ENCODE results near the gene KCNJ1. TPM values are rescaled to one million over a fixed set of nuclear protein-coding genes. Genes with fewer than 3 reads are reported as not detected.

Gene KCNJ1
- polyA plus RNA-seq, 2 donors, result 0.07 to 0.10 TPM

GRCh38 chr11:128813729-128814128, 53.4 kb downstream of the KCNJ1 start:
- Histone ChIP-seq H3K27ac (ENCODE audit: low read depth in 2 of 2, low read length in 1 of 2) (no peak overlapping the region), H3K9me3 (ENCODE audit: control insufficient read depth in 2 of 2, insufficient read depth in 1 of 2, low read depth in 1 of 2, low read length in 1 of 2) (no peaks in the 10 kb centered on the region), H3K27me3 (ENCODE audit: control insufficient read depth in 1 of 2, insufficient read depth in 2 of 2, low read length in 2 of 2) (no peaks in the 10 kb centered on the region), H3K36me3 (ENCODE audit: control insufficient read depth in 2 of 2, insufficient read depth in 2 of 2, low read length in 1 of 2) (no peaks in the 10 kb centered on the region), H3K4me1 (ENCODE audit: control insufficient read depth in 2 of 2, insufficient read depth in 2 of 2, low read length in 1 of 2) (no peaks in the 10 kb centered on the region), H3K4me3 (ENCODE audit: low read depth in 1 of 2, low read length in 2 of 2) (no peak overlapping the region)
- 85 to 90% methylated on average over 4 of the region's 4 CpGs for WGBS, 2 donors

GRCh38 chr11:128810784-128811514, 56.1 kb downstream of the KCNJ1 start:
- H3K27ac ChIP-seq (ENCODE audit: low read depth in 2 of 2, low read length in 1 of 2), result no peak overlapping the region
- no peaks in the 10 kb centered on the region for H3K9me3 ChIP-seq (ENCODE audit: control insufficient read depth in 2 of 2, insufficient read depth in 1 of 2, low read depth in 1 of 2, low read length in 1 of 2)
- H3K27me3 ChIP-seq (ENCODE audit: control insufficient read depth in 1 of 2, insufficient read depth in 2 of 2, low read length in 2 of 2), result no peaks in the 10 kb centered on the region
- H3K36me3 ChIP-seq (ENCODE audit: control insufficient read depth in 2 of 2, insufficient read depth in 2 of 2, low read length in 1 of 2), result no peaks in the 10 kb centered on the region
- WGBS, 2 donors, result 74 to 80% methylated on average over 8 of the region's 8 CpGs
- H3K4me3 ChIP-seq (ENCODE audit: low read depth in 1 of 2, low read length in 2 of 2), result no peak overlapping the region
- no peaks in the 10 kb centered on the region for H3K4me1 ChIP-seq (ENCODE audit: control insufficient read depth in 2 of 2, insufficient read depth in 2 of 2, low read length in 1 of 2)

- Histone ChIP-seq H3K36me3 (ENCODE audit: control insufficient read depth in 2 of 2, insufficient read depth in 2 of 2, low read length in 1 of 2) (no peaks in the 10 kb centered on the region), H3K27me3 (ENCODE audit: control insufficient read depth in 1 of 2, insufficient read depth in 2 of 2, low read length in 2 of 2) (no peaks in the 10 kb centered on the region), H3K4me3 (ENCODE audit: low read depth in 1 of 2, low read length in 2 of 2) (no peak overlapping the region), H3K27ac (ENCODE audit: low read depth in 2 of 2, low read length in 1 of 2) (no peak overlapping the region), H3K4me1 (ENCODE audit: control insufficient read depth in 2 of 2, insufficient read depth in 2 of 2, low read length in 1 of 2) (no peaks in the 10 kb centered on the region), H3K9me3 (ENCODE audit: control insufficient read depth in 2 of 2, insufficient read depth in 1 of 2, low read depth in 1 of 2, low read length in 1 of 2) (no peaks in the 10 kb centered on the region)
- WGBS, 2 donors, result 52 to 60% methylated on average over 6 of the region's 6 CpGs
Measured at GRCh38 chr11:128809128-128809527, 58.0 kb downstream of the KCNJ1 start.

- Histone ChIP-seq H3K27ac (ENCODE audit: low read depth in 2 of 2, low read length in 1 of 2) (no peak overlapping the region), H3K9me3 (ENCODE audit: control insufficient read depth in 2 of 2, insufficient read depth in 1 of 2, low read depth in 1 of 2, low read length in 1 of 2) (no peaks in the 10 kb centered on the region), H3K4me1 (ENCODE audit: control insufficient read depth in 2 of 2, insufficient read depth in 2 of 2, low read length in 1 of 2) (no peaks in the 10 kb centered on the region)
Measured at GRCh38 chr11:128807909-128808308, 59.2 kb downstream of the KCNJ1 start.

GRCh38 chr11:128806506-128807261, 60.4 kb downstream of the KCNJ1 start:
- H3K36me3 ChIP-seq (ENCODE audit: control insufficient read depth in 2 of 2, insufficient read depth in 2 of 2, low read length in 1 of 2), result no peaks in the 10 kb centered on the region
- WGBS, 2 donors, result 80 to 83% methylated on average over 8 of the region's 8 CpGs

More at GRCh38 chr11:128807909-128808308, 59.2 kb downstream of the KCNJ1 start:
- Histone ChIP-seq H3K27me3 (ENCODE audit: control insufficient read depth in 1 of 2, insufficient read depth in 2 of 2, low read length in 2 of 2) (no peaks in the 10 kb centered on the region), H3K4me3 (ENCODE audit: low read depth in 1 of 2, low read length in 2 of 2) (no peak overlapping the region), H3K36me3 (ENCODE audit: control insufficient read depth in 2 of 2, insufficient read depth in 2 of 2, low read length in 1 of 2) (no peaks in the 10 kb centered on the region)

GRCh38 chr11:128804481-128804880, 62.6 kb downstream of the KCNJ1 start:
- no peak overlapping the region for H3K27ac ChIP-seq (ENCODE audit: low read depth in 2 of 2, low read length in 1 of 2)
- no peaks in the 10 kb centered on the region for H3K9me3 ChIP-seq (ENCODE audit: control insufficient read depth in 2 of 2, insufficient read depth in 1 of 2, low read depth in 1 of 2, low read length in 1 of 2)
- H3K4me3 ChIP-seq (ENCODE audit: low read depth in 1 of 2, low read length in 2 of 2), result no peak overlapping the region
- H3K4me1 ChIP-seq (ENCODE audit: control insufficient read depth in 2 of 2, insufficient read depth in 2 of 2, low read length in 1 of 2), result no peaks in the 10 kb centered on the region
- 83 to 86% methylated on average over 5 of the region's 5 CpGs for WGBS, 2 donors
- no peaks in the 10 kb centered on the region for H3K36me3 ChIP-seq (ENCODE audit: control insufficient read depth in 2 of 2, insufficient read depth in 2 of 2, low read length in 1 of 2)
- H3K27me3 ChIP-seq (ENCODE audit: control insufficient read depth in 1 of 2, insufficient read depth in 2 of 2, low read length in 2 of 2), result no peaks in the 10 kb centered on the region

More at GRCh38 chr11:128806506-128807261, 60.4 kb downstream of the KCNJ1 start:
- Histone ChIP-seq H3K4me1 (ENCODE audit: control insufficient read depth in 2 of 2, insufficient read depth in 2 of 2, low read length in 1 of 2) (no peaks in the 10 kb centered on the region), H3K9me3 (ENCODE audit: control insufficient read depth in 2 of 2, insufficient read depth in 1 of 2, low read depth in 1 of 2, low read length in 1 of 2) (no peaks in the 10 kb centered on the region), H3K27me3 (ENCODE audit: control insufficient read depth in 1 of 2, insufficient read depth in 2 of 2, low read length in 2 of 2) (no peaks in the 10 kb centered on the region), H3K27ac (ENCODE audit: low read depth in 2 of 2, low read length in 1 of 2) (no peak overlapping the region), H3K4me3 (ENCODE audit: low read depth in 1 of 2, low read length in 2 of 2) (no peak overlapping the region)

DNA sequence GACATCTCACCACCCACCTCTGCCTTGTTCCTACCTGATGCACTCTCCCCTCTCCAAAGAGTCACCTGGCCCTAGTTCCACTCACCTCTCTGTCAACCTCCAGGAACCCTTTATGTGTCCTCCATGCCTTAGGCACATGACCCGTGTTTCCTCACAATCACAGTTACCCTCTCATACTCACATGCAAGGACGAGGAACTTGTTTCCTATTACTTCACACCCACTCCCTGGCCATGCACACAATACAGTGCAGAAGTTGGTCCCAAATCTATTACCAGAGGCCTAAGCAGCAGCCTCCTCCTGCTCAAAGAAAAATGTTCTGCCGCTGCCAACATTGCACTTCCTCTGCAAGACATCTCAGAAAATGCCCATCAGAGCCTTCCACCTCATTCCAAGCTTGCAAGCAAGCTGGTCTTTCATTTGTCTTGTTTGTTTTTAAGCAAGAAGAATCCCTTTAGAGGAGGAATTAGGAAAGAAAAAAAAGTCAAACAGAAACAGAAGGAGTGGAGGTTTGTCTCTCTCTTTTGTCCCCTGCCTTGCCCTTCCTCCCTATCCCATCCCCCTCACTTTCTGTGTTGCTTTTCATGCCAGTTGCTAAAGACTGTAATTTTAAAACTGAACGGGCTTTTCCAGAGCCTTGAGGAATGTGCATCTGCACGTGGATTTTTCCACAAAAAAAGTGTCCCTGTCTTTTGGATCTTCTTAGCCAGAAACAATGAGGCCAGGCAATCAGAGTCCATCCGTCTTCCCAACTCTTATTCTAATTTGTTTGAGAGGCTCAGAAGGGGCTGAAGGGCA, 63.4 kb downstream of the KCNJ1 start:
- WGBS, 2 donors, result 67 to 68% methylated on average over 6 of the region's 6 CpGs
- Histone ChIP-seq H3K4me3 (ENCODE audit: low read depth in 1 of 2, low read length in 2 of 2) (no peak overlapping the region), H3K36me3 (ENCODE audit: control insufficient read depth in 2 of 2, insufficient read depth in 2 of 2, low read length in 1 of 2) (no peaks in the 10 kb centered on the region), H3K27ac (ENCODE audit: low read depth in 2 of 2, low read length in 1 of 2) (no peak overlapping the region), H3K27me3 (ENCODE audit: control insufficient read depth in 1 of 2, insufficient read depth in 2 of 2, low read length in 2 of 2) (no peaks in the 10 kb centered on the region), H3K4me1 (ENCODE audit: control insufficient read depth in 2 of 2, insufficient read depth in 2 of 2, low read length in 1 of 2) (no peaks in the 10 kb centered on the region), H3K9me3 (ENCODE audit: control insufficient read depth in 2 of 2, insufficient read depth in 1 of 2, low read depth in 1 of 2, low read length in 1 of 2) (no peaks in the 10 kb centered on the region)

GRCh38 chr11:128803011-128803410, 64.1 kb downstream of the KCNJ1 start:
- no peak overlapping the region for H3K27ac ChIP-seq (ENCODE audit: low read depth in 2 of 2, low read length in 1 of 2)
- 91% methylated on average over 4 of the region's 4 CpGs for WGBS, 2 donors
- H3K36me3 ChIP-seq (ENCODE audit: control insufficient read depth in 2 of 2, insufficient read depth in 2 of 2, low read length in 1 of 2), result no peaks in the 10 kb centered on the region
- H3K27me3 ChIP-seq (ENCODE audit: control insufficient read depth in 1 of 2, insufficient read depth in 2 of 2, low read length in 2 of 2), result no peaks in the 10 kb centered on the region
- no peaks in the 10 kb centered on the region for H3K9me3 ChIP-seq (ENCODE audit: control insufficient read depth in 2 of 2, insufficient read depth in 1 of 2, low read depth in 1 of 2, low read length in 1 of 2)
- H3K4me1 ChIP-seq (ENCODE audit: control insufficient read depth in 2 of 2, insufficient read depth in 2 of 2, low read length in 1 of 2), result no peaks in the 10 kb centered on the region
- no peak overlapping the region for H3K4me3 ChIP-seq (ENCODE audit: low read depth in 1 of 2, low read length in 2 of 2)

DNA sequence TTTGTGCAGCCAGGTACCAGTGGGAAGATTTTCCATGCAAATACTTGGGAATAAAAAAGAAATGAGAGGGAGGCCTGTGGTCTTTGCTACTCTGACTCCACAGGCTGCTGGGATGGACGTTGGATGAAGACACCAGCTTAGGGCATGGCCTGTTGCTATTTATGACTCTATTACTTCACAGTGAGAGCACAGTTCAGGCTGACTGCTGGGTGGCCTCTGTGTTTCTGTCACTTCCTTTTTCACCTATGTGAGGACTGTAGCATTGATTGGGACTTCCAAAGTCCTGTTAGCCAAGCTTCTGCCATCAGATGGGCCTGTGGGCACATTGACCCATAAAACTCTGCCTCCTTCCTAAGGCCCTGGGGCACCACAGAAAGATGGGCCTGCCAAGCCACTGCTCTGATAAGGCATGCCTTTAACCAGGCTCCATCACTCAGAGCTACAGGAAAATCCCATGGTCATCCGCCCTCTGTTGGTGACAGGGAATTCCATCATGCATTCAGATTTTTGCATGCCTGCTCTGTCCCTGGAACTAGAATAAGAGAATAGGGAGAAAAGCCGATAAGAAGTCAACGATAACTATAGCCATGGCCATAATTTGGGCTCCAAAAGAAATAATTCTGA, 64.6 kb downstream of the KCNJ1 start:
- Histone ChIP-seq H3K27ac (ENCODE audit: low read depth in 2 of 2, low read length in 1 of 2) (no peak overlapping the region), H3K27me3 (ENCODE audit: control insufficient read depth in 1 of 2, insufficient read depth in 2 of 2, low read length in 2 of 2) (no peaks in the 10 kb centered on the region), H3K4me3 (ENCODE audit: low read depth in 1 of 2, low read length in 2 of 2) (no peak overlapping the region), H3K9me3 (ENCODE audit: control insufficient read depth in 2 of 2, insufficient read depth in 1 of 2, low read depth in 1 of 2, low read length in 1 of 2) (no peaks in the 10 kb centered on the region), H3K36me3 (ENCODE audit: control insufficient read depth in 2 of 2, insufficient read depth in 2 of 2, low read length in 1 of 2) (no peaks in the 10 kb centered on the region), H3K4me1 (ENCODE audit: control insufficient read depth in 2 of 2, insufficient read depth in 2 of 2, low read length in 1 of 2) (no peaks in the 10 kb centered on the region)
- WGBS, 2 donors, result 72 to 76% methylated on average over 4 of the region's 4 CpGs

Data from esophagus (tissue), 2 donors.